GM18507 (cell line): Measurements from ENCODE around the gene TRMT1L.

Experiments used
- DNase-seq: peaks from one replicate; pipeline ENCODE4 v3.0.0; 2011; ENCODE audit warnings: low read depth; ENCODE audit not compliant: insufficient read length; ENCODE audit errors: extremely low spot score
- FAIRE-seq: peaks from 2 replicates; lab custom pipeline; 2011; peaks lifted over from hg19 to GRCh38; lab: Jason Lieb, UNC

Gene TRMT1L

DNA sequence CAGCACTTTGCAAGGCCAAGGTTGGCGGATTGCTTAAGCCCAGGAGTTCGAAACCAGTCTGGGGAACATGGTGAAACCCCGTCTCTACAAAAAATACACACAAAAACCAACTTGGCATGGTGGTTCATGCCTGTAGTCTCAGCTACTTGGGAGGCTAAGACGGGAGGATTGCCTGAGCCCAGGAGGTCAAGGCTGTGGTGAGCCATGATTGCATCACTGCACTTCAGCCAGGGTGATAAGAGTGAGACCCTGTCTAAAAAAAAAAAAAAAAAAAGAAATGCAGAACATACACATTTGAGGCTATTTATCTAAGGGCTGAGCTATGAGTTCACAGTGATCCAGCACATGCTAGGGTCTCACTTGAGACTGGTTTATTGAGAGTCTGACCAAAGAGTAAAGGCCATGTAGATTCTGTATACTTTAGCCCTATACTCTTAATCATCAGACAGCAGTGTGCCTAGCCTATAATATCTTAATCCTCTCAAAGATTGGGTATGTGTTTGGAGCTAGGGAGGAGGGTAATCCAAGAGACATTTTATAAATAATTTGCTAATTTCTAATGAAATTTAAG lies 87.5 kb downstream of the TRMT1L start:
- no peak for FAIRE-seq
- no peak for DNase-seq

DNA sequence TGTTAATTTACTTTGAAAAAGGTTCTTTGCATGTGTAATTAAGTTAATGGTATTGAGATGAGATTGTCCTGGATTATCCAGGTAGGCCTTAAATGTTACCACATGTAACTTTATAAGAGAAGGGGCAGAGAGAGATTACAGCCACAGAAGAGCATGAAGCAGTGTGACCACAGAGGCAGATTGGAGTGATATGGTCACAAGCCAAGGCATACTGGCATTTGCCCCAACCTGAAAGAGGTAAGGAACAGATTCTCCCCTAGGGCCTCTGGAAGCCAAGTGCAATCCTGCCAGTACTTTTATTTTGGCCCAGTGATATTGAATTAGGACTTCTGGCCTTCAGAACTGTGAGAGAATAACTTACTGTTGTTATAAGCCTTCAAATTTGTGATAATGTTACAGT lies 88.4 kb downstream of the TRMT1L start:
- DNase-seq = no peak
- FAIRE-seq = no peak
